Endothelial cell (in vitro differentiated cells): ENCODE data around the gene RNF38. TPM values are rescaled to one million over a fixed set of nuclear protein-coding genes. Genes with fewer than 3 reads are reported as not detected.
"Not testable (repeated sequence)": the region's sequence is repeated elsewhere in the genome, so short reads cannot be mapped to it uniquely, and the experiment has no call there.

Source experiments
- DNase-seq: peaks from one replicate; pipeline ENCODE4 v3.0.0; 2021; ENCODE audit warnings: low spot score
- H3K27ac Mint-ChIP-seq: one replicate; pipeline ENCODE4 v1.8.0; 2021; ENCODE audit warnings: mixed read lengths, inconsistent platforms; ENCODE audit not compliant: unreplicated experiment
- H3K27me3 Mint-ChIP-seq: one replicate; pipeline ENCODE4 v1.8.0; 2021; ENCODE audit warnings: mild to moderate bottlenecking, moderate library complexity, mixed read lengths, inconsistent platforms; ENCODE audit not compliant: unreplicated experiment
- H3K36me3 Mint-ChIP-seq: one replicate; pipeline ENCODE4 v1.8.0; 2021; ENCODE audit warnings: mild to moderate bottlenecking, low read depth, mixed read lengths, inconsistent platforms; ENCODE audit not compliant: unreplicated experiment
- H3K4me1 Mint-ChIP-seq: one replicate; pipeline ENCODE4 v1.8.0; 2021; ENCODE audit warnings: mild to moderate bottlenecking, mixed read lengths, inconsistent platforms; ENCODE audit not compliant: unreplicated experiment
- H3K4me3 Mint-ChIP-seq: one replicate; pipeline ENCODE4 v1.8.0; 2021; ENCODE audit warnings: mild to moderate bottlenecking, mixed read lengths, inconsistent platforms; ENCODE audit not compliant: unreplicated experiment
- H3K9me3 Mint-ChIP-seq: one replicate; pipeline ENCODE4 v1.8.0; 2021; ENCODE audit warnings: mixed read lengths, inconsistent platforms; ENCODE audit not compliant: unreplicated experiment
- total RNA-seq: library from RNA; stranded (reverse); fragmentation: NEBNext Ultra II Directional; extraction: Animal tissue kit (Norgen Biotek cat#: 25700); gene quantifications from one replicate; pipeline ENCODE4 v1.2.1, GENCODE V29; 2021; ENCODE audit not compliant: unreplicated experiment
- TF ChIP-seq, protein P1 (sequence below): fragments of 200-600 bp; sonication (generic); IDR thresholded peaks from one replicate; pipeline ENCODE4 v1.5.0; 2021; ENCODE audit warnings: antibody characterized with exemption; ENCODE audit not compliant: unreplicated experiment

The RNF38 gene
- total RNA-seq, 1 donor from 2014 or later: 71.1 TPM

DNA sequence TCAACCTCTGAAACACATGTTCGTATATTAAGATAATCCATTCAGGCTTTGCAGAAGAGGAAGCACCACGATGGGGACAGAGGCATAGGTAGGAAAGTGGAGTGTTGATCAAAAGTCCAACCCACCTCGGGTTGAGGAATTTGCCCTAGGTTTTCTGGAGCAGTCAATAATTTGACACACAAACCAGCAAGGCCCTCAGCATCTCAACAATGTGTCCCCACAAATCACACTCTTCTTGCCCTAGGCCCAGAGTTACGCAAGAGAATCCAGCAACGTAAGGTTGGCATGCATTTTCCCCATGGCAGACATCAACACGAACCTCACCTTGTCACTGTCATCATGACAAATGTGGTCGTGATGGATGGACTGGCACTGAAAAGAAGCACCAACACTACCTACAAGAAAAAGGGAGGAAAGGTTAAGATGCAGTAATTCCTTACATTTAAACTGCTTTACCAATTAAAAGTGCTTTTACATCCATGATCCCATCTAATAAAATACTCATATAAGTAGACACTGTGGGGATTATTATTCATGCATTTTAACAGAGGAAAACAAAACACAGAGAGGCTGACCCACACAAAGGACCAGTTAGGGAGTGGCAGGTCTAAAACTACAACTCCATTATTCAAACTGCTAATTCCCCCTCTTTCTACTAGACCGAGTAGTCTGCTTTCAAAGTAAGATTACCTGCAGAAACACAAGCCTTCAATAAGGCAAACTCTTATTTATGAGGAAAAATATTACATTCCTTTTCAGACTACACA lies 24.4 kb upstream of the RNF38 start:
- Mint-ChIP-seq H3K27ac (peak overlapping the region; percentile 5), H3K9me3 (no peaks in the 10 kb centered on the region), H3K4me3 (no peak overlapping the region), H3K4me1 (peaks cover 14% of the 10 kb centered on the region), H3K36me3 (peaks cover 7% of the 10 kb centered on the region), H3K27me3 (no peaks in the 10 kb centered on the region)
- TF ChIP-seq, protein P1, sequence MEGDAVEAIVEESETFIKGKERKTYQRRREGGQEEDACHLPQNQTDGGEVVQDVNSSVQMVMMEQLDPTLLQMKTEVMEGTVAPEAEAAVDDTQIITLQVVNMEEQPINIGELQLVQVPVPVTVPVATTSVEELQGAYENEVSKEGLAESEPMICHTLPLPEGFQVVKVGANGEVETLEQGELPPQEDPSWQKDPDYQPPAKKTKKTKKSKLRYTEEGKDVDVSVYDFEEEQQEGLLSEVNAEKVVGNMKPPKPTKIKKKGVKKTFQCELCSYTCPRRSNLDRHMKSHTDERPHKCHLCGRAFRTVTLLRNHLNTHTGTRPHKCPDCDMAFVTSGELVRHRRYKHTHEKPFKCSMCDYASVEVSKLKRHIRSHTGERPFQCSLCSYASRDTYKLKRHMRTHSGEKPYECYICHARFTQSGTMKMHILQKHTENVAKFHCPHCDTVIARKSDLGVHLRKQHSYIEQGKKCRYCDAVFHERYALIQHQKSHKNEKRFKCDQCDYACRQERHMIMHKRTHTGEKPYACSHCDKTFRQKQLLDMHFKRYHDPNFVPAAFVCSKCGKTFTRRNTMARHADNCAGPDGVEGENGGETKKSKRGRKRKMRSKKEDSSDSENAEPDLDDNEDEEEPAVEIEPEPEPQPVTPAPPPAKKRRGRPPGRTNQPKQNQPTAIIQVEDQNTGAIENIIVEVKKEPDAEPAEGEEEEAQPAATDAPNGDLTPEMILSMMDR: no peak
- DNase-seq: no peak

DNA sequence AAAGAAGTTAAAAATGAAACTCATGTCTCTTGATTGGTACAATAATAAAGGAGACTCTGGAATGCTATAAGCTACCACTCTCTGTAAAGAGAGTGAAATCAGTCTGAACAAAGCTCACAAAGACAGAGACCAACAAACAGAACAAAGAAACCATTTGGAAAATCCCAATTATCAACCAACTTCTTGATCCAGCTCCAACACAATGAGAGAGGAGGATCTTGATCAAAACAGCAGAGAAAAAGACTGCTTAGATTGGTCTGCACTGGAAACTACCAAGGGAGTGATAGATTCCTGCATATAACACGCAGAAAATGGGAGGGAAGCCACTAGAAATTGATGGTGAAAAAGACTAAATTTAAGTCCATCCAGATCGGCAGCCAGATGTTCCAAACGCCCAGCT lies 23.1 kb upstream of the RNF38 start:
- Mint-ChIP-seq H3K36me3 (peaks cover 7% of the 10 kb centered on the region), H3K9me3 (no peaks in the 10 kb centered on the region), H3K27ac (no peak overlapping the region), H3K4me3 (no peak overlapping the region), H3K27me3 (no peaks in the 10 kb centered on the region), H3K4me1 (peaks cover 14% of the 10 kb centered on the region)
- DNase-seq: no peak
- TF ChIP-seq, protein P1: no peak

DNA sequence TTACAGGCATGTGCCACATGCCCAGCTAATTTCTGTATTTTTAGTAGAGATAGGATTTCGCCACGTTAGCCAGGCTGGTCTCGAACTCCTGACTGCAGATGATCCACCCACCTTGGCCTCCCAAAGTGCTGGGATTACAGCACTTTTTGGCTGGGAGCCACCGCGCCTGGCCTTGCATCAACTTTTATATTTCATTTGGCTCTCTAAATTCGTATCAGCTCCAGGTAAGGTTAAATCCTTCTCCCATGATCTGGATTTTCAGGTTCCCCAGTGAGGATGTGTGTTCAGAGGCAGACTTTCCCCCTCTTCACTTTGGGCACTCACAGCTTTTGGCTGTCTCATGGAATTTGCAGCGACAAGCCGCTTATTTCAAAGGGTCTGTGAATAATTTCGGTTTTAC lies 16.8 kb upstream of the RNF38 start:
- peaks cover 12% of the 10 kb centered on the region for H3K4me1 Mint-ChIP-seq
- no peaks in the 10 kb centered on the region for H3K9me3 Mint-ChIP-seq
- peak overlapping the region; percentile 4 for H3K27ac Mint-ChIP-seq
- no peak for DNase-seq
- H3K4me3 Mint-ChIP-seq: no peak overlapping the region
- TF ChIP-seq, protein P1: no peak
- peaks cover 7% of the 10 kb centered on the region for H3K36me3 Mint-ChIP-seq
- peaks cover 3% of the 10 kb centered on the region for H3K27me3 Mint-ChIP-seq

DNA sequence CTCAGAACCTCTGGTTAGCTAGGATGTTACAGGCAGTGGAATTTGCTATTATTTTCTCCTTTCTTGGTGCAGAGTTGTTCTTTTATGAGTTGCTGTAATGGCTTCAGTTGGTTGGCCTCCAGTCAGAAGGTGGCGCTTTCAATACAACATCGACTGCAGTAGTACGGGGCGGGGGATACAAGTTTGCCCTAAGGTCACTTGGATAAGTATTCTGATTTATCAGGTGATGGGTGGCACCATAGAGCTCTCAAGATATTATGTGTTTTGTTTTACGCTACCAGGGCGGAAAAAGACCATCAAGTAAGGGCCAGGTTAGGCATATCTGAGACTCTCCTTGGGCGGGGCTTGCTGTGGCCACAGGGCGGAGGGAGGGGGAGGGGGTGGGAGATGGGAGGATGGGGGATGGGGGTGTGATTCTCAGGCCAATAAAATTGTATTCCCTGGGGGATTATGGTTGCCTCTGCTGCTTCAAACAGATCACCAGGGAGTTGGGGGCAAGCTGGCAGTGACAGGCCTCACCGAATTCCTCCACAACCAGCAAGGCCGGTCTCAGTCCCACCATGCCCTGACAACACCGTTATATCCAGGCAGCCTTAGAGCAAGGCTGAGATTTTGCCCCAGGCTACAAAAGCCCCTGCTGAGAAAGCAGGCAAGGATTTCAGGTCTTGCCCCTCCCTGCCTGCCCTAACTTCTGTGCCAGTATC lies 15.9 kb upstream of the RNF38 start:
- DNase-seq: no peak
- Mint-ChIP-seq H3K4me1 (peaks cover 12% of the 10 kb centered on the region), H3K27me3 (peaks cover 3% of the 10 kb centered on the region), H3K9me3 (no peaks in the 10 kb centered on the region), H3K36me3 (peaks cover 5% of the 10 kb centered on the region), H3K4me3 (no peak overlapping the region), H3K27ac (no peak overlapping the region)
- TF ChIP-seq, protein P1: no peak

DNA sequence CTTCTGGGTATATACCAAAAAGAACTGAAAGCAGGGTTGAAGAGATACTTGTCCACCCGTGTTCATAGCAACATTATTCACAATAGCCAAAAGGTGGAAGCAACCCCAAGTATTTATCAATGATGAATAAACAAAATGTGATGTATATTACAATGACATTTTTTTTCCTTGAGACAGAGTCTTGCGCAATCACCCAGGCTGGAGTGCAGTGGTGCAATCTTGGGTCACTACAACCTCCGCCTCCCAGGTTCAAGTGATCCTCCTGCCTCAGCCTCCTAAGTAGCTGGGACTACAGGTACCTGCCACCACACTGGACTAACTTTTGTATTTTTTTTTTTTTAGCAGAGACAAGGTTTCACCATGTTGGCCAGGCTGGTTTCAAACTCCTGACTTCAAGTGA lies 11.3 kb upstream of the RNF38 start:
- H3K4me1 Mint-ChIP-seq: peaks cover 15% of the 10 kb centered on the region
- H3K36me3 Mint-ChIP-seq: not testable (repeated sequence)

DNA sequence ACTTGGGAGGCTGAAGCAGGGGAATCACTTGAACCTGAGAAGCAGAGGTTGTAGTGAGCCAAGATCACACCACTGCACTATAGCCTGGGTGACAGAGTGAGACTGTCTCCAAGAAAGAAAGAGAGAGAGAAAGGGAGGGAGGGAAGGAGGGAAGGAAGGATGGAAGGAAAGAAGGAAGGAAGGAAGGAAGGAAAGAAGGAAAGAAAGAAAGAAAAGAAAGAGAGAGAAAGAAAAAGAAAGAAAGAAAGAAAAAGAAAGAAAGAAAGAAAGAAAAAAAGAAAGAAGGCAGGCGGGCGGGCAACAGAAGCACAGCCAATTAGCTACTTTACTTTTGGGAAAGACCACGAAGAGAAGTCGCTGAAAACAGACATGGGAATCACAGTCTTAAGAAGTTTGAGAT lies 9.0 kb upstream of the RNF38 start:
- not testable (repeated sequence) for H3K27me3 Mint-ChIP-seq, H3K4me1 Mint-ChIP-seq, H3K27ac Mint-ChIP-seq, H3K9me3 Mint-ChIP-seq, H3K36me3 Mint-ChIP-seq, DNase-seq, H3K4me3 Mint-ChIP-seq

More for the DNA sequence above, 11.3 kb upstream of the RNF38 start:
- not testable (repeated sequence) for H3K27me3 Mint-ChIP-seq, DNase-seq, H3K9me3 Mint-ChIP-seq, H3K27ac Mint-ChIP-seq, H3K4me3 Mint-ChIP-seq
